ENCODE measurements around the gene GTF3C5. TPM values are rescaled to one million over a fixed set of nuclear protein-coding genes. Genes with fewer than 3 reads are reported as not detected.

Gene GTF3C5
- total RNA-seq, 1 donor from 2014 or later: 83.6 TPM

GRCh38 chr9:133028221-133028620, 2.6 kb upstream of the GTF3C5 start:
- Mint-ChIP-seq H3K27me3 (peaks cover 12% of the 10 kb centered on the region), H3K4me1 (ENCODE audit: unreplicated experiment) (peaks cover 13% of the 10 kb centered on the region), H3K4me3 (peak overlapping the region; percentile 98), H3K27ac (no peak overlapping the region), H3K36me3 (peaks cover 20% of the 10 kb centered on the region), H3K9me3 (no peaks in the 10 kb centered on the region)
- DNase-seq (ENCODE audit: extremely low spot score, unreplicated experiment): no peak
- no peak for TF ChIP-seq CTCF (conservative IDR thresholded peaks at IDR 0.05)

- no peak for TF ChIP-seq CTCF (conservative IDR thresholded peaks at IDR 0.05)
- peaks cover 12% of the 10 kb centered on the region for H3K27me3 Mint-ChIP-seq
- peaks cover 27% of the 10 kb centered on the region for H3K36me3 Mint-ChIP-seq
- peak overlapping the region; percentile 98 for H3K4me3 Mint-ChIP-seq
- peak overlapping the region; percentile 99 for H3K27ac Mint-ChIP-seq
- no peak for DNase-seq (ENCODE audit: extremely low spot score, unreplicated experiment)
- H3K9me3 Mint-ChIP-seq: no peaks in the 10 kb centered on the region
- H3K4me1 Mint-ChIP-seq (ENCODE audit: unreplicated experiment): peaks cover 20% of the 10 kb centered on the region
These were observed 842 bp upstream of the GTF3C5 start for GRCh38 chr9:133029994-133030316.

GRCh38 chr9:133031130-133031422, 279 bp downstream of the GTF3C5 start:
- peak overlapping the region; percentile 98 for H3K4me3 Mint-ChIP-seq
- H3K4me1 Mint-ChIP-seq (ENCODE audit: unreplicated experiment): peaks cover 20% of the 10 kb centered on the region
- TF ChIP-seq CTCF (conservative IDR thresholded peaks at IDR 0.05): no peak
- peak overlapping the region; percentile 99 for H3K27ac Mint-ChIP-seq
- H3K9me3 Mint-ChIP-seq: no peaks in the 10 kb centered on the region
- no peak for DNase-seq (ENCODE audit: extremely low spot score, unreplicated experiment)
- H3K27me3 Mint-ChIP-seq: peaks cover 6% of the 10 kb centered on the region
- peaks cover 29% of the 10 kb centered on the region for H3K36me3 Mint-ChIP-seq

GRCh38 chr9:133031496-133031911, 707 bp downstream of the GTF3C5 start:
- no peak for TF ChIP-seq CTCF (conservative IDR thresholded peaks at IDR 0.05)
- Mint-ChIP-seq H3K4me3 (peak overlapping the region; percentile 98), H3K27ac (peak overlapping the region; percentile 99), H3K27me3 (peaks cover 3% of the 10 kb centered on the region), H3K36me3 (peaks cover 32% of the 10 kb centered on the region), H3K9me3 (no peaks in the 10 kb centered on the region), H3K4me1 (ENCODE audit: unreplicated experiment) (peaks cover 20% of the 10 kb centered on the region)
- DNase-seq (ENCODE audit: extremely low spot score, unreplicated experiment): no peak

GRCh38 chr9:133032171-133032570, 1.4 kb downstream of the GTF3C5 start:
- Mint-ChIP-seq H3K9me3 (no peaks in the 10 kb centered on the region), H3K36me3 (peaks cover 35% of the 10 kb centered on the region), H3K4me3 (peak overlapping the region; percentile 98), H3K4me1 (ENCODE audit: unreplicated experiment) (peaks cover 20% of the 10 kb centered on the region), H3K27ac (no peak overlapping the region), H3K27me3 (peaks cover under 1% of the 10 kb centered on the region)
- no peak for DNase-seq (ENCODE audit: extremely low spot score, unreplicated experiment)
- no peak for TF ChIP-seq CTCF (conservative IDR thresholded peaks at IDR 0.05)

- H3K36me3 Mint-ChIP-seq: peaks cover 46% of the 10 kb centered on the region
- H3K4me1 Mint-ChIP-seq (ENCODE audit: unreplicated experiment): peaks cover 24% of the 10 kb centered on the region
- no peaks in the 10 kb centered on the region for H3K9me3 Mint-ChIP-seq
- TF ChIP-seq CTCF (conservative IDR thresholded peaks at IDR 0.05): no peak
- no peak for DNase-seq (ENCODE audit: extremely low spot score, unreplicated experiment)
- no peak overlapping the region for H3K4me3 Mint-ChIP-seq
- no peak overlapping the region for H3K27ac Mint-ChIP-seq
- no peaks in the 10 kb centered on the region for H3K27me3 Mint-ChIP-seq
These were observed 4.9 kb downstream of the GTF3C5 start for GRCh38 chr9:133035669-133036068.

Data from type B pancreatic cell (in vitro differentiated cells).